Measurements from ENCODE around the gene HCFC1. TPM values are rescaled to one million over a fixed set of nuclear protein-coding genes. Genes with fewer than 3 reads are reported as not detected.

Gene HCFC1
- total and polyA plus RNA-seq, 9 of the 15 experiments (the other 6 are each of a cell fraction or from before 2014, with no cell fraction given) = 2.8 to 133 (median 17.1) TPM

- TF ChIP-seq USF1 (CRISPR knock-in tag; IDR thresholded peaks at IDR 0.05) = peak; percentile 16; the same call in 1 of the 2 replicates
- TF ChIP-seq ZNF134 (CRISPR knock-in tag; conservative IDR thresholded peaks at IDR 0.05) = no peak
- TF ChIP-seq PHF21A (IDR thresholded peaks at IDR 0.05; ENCODE audit: borderline replicate concordance, low read depth) = peak; percentile 61; the same call in 1 of the 2 replicates
- TF ChIP-seq HDAC3 (IDR thresholded peaks at IDR 0.05; ENCODE audit: borderline replicate concordance, partially characterized antibody) = peak; percentile 97
- TF ChIP-seq ZNF551 (CRISPR knock-in tag; IDR thresholded peaks at IDR 0.05) = no peak
- TF ChIP-seq, protein P1, sequence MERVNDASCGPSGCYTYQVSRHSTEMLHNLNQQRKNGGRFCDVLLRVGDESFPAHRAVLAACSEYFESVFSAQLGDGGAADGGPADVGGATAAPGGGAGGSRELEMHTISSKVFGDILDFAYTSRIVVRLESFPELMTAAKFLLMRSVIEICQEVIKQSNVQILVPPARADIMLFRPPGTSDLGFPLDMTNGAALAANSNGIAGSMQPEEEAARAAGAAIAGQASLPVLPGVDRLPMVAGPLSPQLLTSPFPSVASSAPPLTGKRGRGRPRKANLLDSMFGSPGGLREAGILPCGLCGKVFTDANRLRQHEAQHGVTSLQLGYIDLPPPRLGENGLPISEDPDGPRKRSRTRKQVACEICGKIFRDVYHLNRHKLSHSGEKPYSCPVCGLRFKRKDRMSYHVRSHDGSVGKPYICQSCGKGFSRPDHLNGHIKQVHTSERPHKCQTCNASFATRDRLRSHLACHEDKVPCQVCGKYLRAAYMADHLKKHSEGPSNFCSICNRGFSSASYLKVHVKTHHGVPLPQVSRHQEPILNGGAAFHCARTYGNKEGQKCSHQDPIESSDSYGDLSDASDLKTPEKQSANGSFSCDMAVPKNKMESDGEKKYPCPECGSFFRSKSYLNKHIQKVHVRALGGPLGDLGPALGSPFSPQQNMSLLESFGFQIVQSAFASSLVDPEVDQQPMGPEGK (CRISPR knock-in tag; IDR thresholded peaks at IDR 0.05; ENCODE audit: borderline replicate concordance) = no peak
- TF ChIP-seq BCL6 (CRISPR knock-in tag; IDR thresholded peaks at IDR 0.05) = peak; percentile 66; the same call in 1 of the 2 replicates
- TF ChIP-seq EGR1 (conservative IDR thresholded peaks at IDR 0.05) = no peak
- TF ChIP-seq CBFA2T2 (conservative IDR thresholded peaks at IDR 0.05) = peak; percentile 99
- TF ChIP-seq ZC3H11A (IDR thresholded peaks at IDR 0.05; ENCODE audit: low read depth, low read length) = no peak
- no peak for TF ChIP-seq ZNF384 (IDR thresholded peaks at IDR 0.05; ENCODE audit: low read depth, low read length)
- 0 out of 2 replicates have a peak, but pooled peaks have one; percentile 33 for TF ChIP-seq RUNX1 (IDR thresholded peaks at IDR 0.05; ENCODE audit: low read depth)
- TF ChIP-seq ZNF274 (IDR thresholded peaks at IDR 0.05; ENCODE audit: borderline replicate concordance, low read depth, low read length) = peak; percentile 83; the same call in 1 of the 2 replicates
- TF ChIP-seq E2F3 (CRISPR knock-in tag; IDR thresholded peaks at IDR 0.05) = no peak
- TF ChIP-seq CHCHD3 (CRISPR knock-in tag; IDR thresholded peaks at IDR 0.05) = no peak
- TF ChIP-seq ZNF707 (CRISPR knock-in tag; conservative IDR thresholded peaks at IDR 0.05) = no peak
- no peak for TF ChIP-seq ZNF140 (CRISPR knock-in tag; IDR thresholded peaks at IDR 0.05)
- peak in 1 of 2 experiments; percentile 86; a peak in 1 of 4 replicates for TF ChIP-seq ETV6 (IDR thresholded peaks at IDR 0.05; ENCODE audit: borderline replicate concordance in 1 of 2, low read depth in 2 of 2, low read length in 1 of 2)
- no peak for TF ChIP-seq ETV6 (CRISPR knock-in tag; IDR thresholded peaks at IDR 0.05; ENCODE audit: borderline replicate concordance)
- TF ChIP-seq PML (IDR thresholded peaks at IDR 0.05; ENCODE audit: low read length) = peak; percentile 99
- no peak for TF ChIP-seq ZBTB34 (CRISPR knock-in tag; IDR thresholded peaks at IDR 0.05)
- TF ChIP-seq CBX8 (IDR thresholded peaks at IDR 0.05; ENCODE audit: borderline replicate concordance, extremely low read depth, low read depth, low read length, poor library complexity, severe bottlenecking) = no peak
- no peak for TF ChIP-seq NR4A1 (CRISPR knock-in tag; IDR thresholded peaks at IDR 0.05)
- peak; percentile 94 for TF ChIP-seq NR4A1 (tag; IDR thresholded peaks at IDR 0.05)
- TF ChIP-seq CBX2 (IDR thresholded peaks at IDR 0.05; ENCODE audit: insufficient read depth, low read length, poor library complexity, severe bottlenecking) = no peak
- TF ChIP-seq ZNF586 (CRISPR knock-in tag; conservative IDR thresholded peaks at IDR 0.05) = no peak
- no peak for TF ChIP-seq PCBP1 (IDR thresholded peaks at IDR 0.05; ENCODE audit: low read depth, low read length, poor library complexity, severe bottlenecking)
- TF ChIP-seq NCOR1 (IDR thresholded peaks at IDR 0.05) = peak; percentile 99
Measured at GRCh38 chrX:153897899-153898298, 73.7 kb downstream of the HCFC1 start (continued).
